ENCODE measurements around the gene HDAC4. TPM values are rescaled to one million over a fixed set of nuclear protein-coding genes. Genes with fewer than 3 reads are reported as not detected.
A peak's percentile ranks its signal among the peaks of the same experiment; 100 is the strongest.

HDAC4 gene
- total and polyA plus RNA-seq, 4 donors = 2.9 to 37.2 (median 4.4) TPM

DNA sequence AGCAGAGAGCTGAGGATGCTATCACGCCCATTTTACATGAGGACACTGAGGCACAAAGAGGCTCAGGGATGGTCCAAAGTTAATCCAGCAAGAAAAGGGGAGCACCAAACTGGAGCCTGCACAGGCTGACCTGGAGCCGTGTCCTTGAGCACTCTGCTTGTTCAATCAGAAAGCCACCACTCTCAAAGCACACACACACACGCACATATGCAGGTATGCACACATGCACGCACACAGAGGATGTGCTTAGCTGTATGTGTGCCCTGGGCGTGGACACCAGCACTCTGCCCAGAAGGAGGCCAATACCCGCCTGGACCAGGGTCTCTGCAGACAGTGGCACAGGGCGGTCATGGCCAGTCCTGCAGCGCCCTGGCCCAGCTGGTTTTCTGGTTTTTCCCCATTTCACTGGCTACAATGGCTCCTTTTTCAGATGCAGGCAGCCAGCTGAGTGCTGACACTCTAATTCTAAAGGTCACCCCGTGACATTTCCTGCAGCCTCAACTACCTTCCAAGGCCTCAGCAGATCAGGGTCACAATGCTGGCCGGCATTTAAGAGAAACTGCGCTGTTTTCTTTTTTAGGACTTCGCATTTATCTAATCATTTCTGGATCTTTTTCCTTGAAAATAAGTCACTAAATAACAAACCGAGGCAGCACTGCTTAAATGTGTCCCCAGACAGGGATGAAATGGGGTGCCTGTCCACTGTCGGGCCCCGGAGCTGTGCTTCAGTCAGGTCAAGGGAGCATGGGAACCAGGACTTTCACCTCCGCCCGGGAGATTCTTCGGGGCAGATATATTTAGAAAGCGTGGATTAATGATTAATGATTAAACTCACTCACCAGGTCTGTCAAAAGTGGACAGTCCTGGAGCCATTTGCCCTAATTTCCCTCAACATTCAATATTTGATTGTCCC lies 104.5 kb downstream of the HDAC4 start (continued):
- TF ChIP-seq SP1 (IDR thresholded peaks at IDR 0.05) (peak; percentile 87), RAD21 (IDR thresholded peaks at IDR 0.05) (peak in 1 of 2 donors; percentile 48), GABPA (IDR thresholded peaks at IDR 0.05 in 1 of 2, conservative IDR thresholded peaks at IDR 0.05 in 1 of 2) (peak in 1 of 2 donors; percentile 29), TAF1 (conservative IDR thresholded peaks at IDR 0.05) (no peak)

DNA sequence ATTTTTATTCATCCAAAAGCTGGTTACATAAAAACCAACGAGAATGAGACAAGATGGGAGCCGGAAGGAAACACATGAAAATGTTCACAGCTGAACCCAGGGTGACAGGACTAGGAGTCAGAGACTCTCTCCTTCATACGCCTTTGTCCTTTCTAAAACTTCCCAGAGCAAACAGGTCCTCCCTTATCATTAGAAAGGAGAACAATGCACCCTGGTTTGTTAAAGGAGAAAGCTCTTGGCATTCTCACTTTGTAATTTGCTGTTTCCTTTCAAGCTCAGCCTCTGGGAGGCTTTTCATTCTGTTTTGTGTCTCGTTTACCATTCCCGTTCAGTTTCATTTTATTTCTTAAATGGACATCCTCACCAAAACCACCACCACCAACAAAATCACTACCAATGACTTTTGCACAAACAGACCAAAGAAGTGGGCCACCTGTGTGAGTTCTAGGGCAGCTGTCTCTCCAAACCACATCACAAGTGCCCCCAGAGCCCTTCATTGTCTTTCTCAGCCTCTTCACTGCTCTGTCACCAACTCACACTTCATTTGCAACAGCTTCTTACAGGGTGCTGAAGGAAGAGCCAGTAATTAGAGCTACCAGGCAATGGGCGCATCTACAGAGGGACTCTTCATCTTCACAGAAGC lies 105.3 kb downstream of the HDAC4 start:
- 69% methylated on average over 6 of the region's 6 CpGs for WGBS
- Histone ChIP-seq H3K27ac (ENCODE audit: low read depth in 1 of 2, low read length in 2 of 2) (peak overlapping the region in 1 of 2 donors; percentile 61), H3K9ac (ENCODE audit: low read depth in 1 of 2, low read length in 2 of 2) (no peak overlapping the region), H3K9me3 (ENCODE audit: control insufficient read depth in 4 of 4, low read length in 3 of 4) (no peaks in the 10 kb centered on the region), H3K4me3 (ENCODE audit: low read depth in 1 of 3, low read length in 3 of 3) (no peak overlapping the region), H3K4me1 (ENCODE audit: control insufficient read depth in 4 of 4, insufficient read depth in 4 of 4, low read length in 3 of 4) (peaks cover 26 to 91% (median 74%) of the 10 kb centered on the region in 4 donors), H3K36me3 (ENCODE audit: control insufficient read depth in 4 of 4, insufficient read depth in 3 of 4, low read depth in 1 of 4, low read length in 3 of 4) (no peaks in the 10 kb centered on the region), H3K27me3 (ENCODE audit: control insufficient read depth in 4 of 4, insufficient read depth in 4 of 4, low read length in 3 of 4) (no peaks in the 10 kb centered on the region)
- TF ChIP-seq, protein P1, sequence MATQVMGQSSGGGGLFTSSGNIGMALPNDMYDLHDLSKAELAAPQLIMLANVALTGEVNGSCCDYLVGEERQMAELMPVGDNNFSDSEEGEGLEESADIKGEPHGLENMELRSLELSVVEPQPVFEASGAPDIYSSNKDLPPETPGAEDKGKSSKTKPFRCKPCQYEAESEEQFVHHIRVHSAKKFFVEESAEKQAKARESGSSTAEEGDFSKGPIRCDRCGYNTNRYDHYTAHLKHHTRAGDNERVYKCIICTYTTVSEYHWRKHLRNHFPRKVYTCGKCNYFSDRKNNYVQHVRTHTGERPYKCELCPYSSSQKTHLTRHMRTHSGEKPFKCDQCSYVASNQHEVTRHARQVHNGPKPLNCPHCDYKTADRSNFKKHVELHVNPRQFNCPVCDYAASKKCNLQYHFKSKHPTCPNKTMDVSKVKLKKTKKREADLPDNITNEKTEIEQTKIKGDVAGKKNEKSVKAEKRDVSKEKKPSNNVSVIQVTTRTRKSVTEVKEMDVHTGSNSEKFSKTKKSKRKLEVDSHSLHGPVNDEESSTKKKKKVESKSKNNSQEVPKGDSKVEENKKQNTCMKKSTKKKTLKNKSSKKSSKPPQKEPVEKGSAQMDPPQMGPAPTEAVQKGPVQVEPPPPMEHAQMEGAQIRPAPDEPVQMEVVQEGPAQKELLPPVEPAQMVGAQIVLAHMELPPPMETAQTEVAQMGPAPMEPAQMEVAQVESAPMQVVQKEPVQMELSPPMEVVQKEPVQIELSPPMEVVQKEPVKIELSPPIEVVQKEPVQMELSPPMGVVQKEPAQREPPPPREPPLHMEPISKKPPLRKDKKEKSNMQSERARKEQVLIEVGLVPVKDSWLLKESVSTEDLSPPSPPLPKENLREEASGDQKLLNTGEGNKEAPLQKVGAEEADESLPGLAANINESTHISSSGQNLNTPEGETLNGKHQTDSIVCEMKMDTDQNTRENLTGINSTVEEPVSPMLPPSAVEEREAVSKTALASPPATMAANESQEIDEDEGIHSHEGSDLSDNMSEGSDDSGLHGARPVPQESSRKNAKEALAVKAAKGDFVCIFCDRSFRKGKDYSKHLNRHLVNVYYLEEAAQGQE (IDR thresholded peaks at IDR 0.05) = no peak
- TF ChIP-seq JUND (IDR thresholded peaks at IDR 0.05) = no peak
- TF ChIP-seq HNF4A (conservative IDR thresholded peaks at IDR 0.05) = no peak
- no peak for TF ChIP-seq YY1 (IDR thresholded peaks at IDR 0.05)
- no peak for TF ChIP-seq FOXA2 (IDR thresholded peaks at IDR 0.05)
- TF ChIP-seq FOXA1 (IDR thresholded peaks at IDR 0.05) = no peak
- no peak for TF ChIP-seq HNF4G (IDR thresholded peaks at IDR 0.05)
- TF ChIP-seq, protein P2, sequence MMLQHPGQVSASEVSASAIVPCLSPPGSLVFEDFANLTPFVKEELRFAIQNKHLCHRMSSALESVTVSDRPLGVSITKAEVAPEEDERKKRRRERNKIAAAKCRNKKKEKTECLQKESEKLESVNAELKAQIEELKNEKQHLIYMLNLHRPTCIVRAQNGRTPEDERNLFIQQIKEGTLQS (IDR thresholded peaks at IDR 0.05) = no peak
- TF ChIP-seq RAD21 (IDR thresholded peaks at IDR 0.05) = no peak
- TF ChIP-seq, protein P3, sequence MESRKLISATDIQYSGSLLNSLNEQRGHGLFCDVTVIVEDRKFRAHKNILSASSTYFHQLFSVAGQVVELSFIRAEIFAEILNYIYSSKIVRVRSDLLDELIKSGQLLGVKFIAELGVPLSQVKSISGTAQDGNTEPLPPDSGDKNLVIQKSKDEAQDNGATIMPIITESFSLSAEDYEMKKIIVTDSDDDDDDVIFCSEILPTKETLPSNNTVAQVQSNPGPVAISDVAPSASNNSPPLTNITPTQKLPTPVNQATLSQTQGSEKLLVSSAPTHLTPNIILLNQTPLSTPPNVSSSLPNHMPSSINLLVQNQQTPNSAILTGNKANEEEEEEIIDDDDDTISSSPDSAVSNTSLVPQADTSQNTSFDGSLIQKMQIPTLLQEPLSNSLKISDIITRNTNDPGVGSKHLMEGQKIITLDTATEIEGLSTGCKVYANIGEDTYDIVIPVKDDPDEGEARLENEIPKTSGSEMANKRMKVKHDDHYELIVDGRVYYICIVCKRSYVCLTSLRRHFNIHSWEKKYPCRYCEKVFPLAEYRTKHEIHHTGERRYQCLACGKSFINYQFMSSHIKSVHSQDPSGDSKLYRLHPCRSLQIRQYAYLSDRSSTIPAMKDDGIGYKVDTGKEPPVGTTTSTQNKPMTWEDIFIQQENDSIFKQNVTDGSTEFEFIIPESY (IDR thresholded peaks at IDR 0.05) = no peak
- TF ChIP-seq, protein P4, sequence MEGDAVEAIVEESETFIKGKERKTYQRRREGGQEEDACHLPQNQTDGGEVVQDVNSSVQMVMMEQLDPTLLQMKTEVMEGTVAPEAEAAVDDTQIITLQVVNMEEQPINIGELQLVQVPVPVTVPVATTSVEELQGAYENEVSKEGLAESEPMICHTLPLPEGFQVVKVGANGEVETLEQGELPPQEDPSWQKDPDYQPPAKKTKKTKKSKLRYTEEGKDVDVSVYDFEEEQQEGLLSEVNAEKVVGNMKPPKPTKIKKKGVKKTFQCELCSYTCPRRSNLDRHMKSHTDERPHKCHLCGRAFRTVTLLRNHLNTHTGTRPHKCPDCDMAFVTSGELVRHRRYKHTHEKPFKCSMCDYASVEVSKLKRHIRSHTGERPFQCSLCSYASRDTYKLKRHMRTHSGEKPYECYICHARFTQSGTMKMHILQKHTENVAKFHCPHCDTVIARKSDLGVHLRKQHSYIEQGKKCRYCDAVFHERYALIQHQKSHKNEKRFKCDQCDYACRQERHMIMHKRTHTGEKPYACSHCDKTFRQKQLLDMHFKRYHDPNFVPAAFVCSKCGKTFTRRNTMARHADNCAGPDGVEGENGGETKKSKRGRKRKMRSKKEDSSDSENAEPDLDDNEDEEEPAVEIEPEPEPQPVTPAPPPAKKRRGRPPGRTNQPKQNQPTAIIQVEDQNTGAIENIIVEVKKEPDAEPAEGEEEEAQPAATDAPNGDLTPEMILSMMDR (IDR thresholded peaks at IDR 0.05; ENCODE audit: low read depth, low read length, missing input control) = no peak
- no peak for TF ChIP-seq RXRA (IDR thresholded peaks at IDR 0.05)
- no peak for DNase-seq (ENCODE audit: low spot score)
